Activated gamma-delta T cell treated with anti-CD3 and anti-CD28 coated beads, Interleukin-2, amount 50 U/mL, for 16 hours (primary cell): ENCODE measurements around the gene ASIC4.

Experiments used
- DNase-seq: peaks from one replicate; pipeline ENCODE4 v3.0.0-alpha.2; 2020; ENCODE audit warnings: low read depth

ASIC4 gene

GRCh38 chr2:219497495-219498279 lies 16.6 kb upstream of the ASIC4 start:
- DNase-seq: no peak

GRCh38 chr2:219498280-219499057 lies 15.8 kb upstream of the ASIC4 start, which contains the start of gene GMPPA:
TSS of gene GMPPA (plus strand) at chr2:219498891. CDS start at chr2:219499976, 1,085 bp downstream.
- DNase-seq: peak; percentile 85

GRCh38 chr2:219499058-219499307 lies 15.3 kb upstream of the ASIC4 start:
- DNase-seq: no peak

GRCh38 chr2:219499555-219499954 lies 14.7 kb upstream of the ASIC4 start:
- DNase-seq: no peak

GRCh38 chr2:219500135-219500534 lies 14.1 kb upstream of the ASIC4 start:
- no peak for DNase-seq

- DNase-seq: no peak
These were observed 12.4 kb upstream of the ASIC4 start for GRCh38 chr2:219501849-219502248.

- no peak for DNase-seq
These were observed 11.7 kb upstream of the ASIC4 start for GRCh38 chr2:219502618-219503017.

GRCh38 chr2:219505585-219505984 lies 8.7 kb upstream of the ASIC4 start:
- DNase-seq: no peak

- DNase-seq: no peak
These were observed 8.0 kb upstream of the ASIC4 start for GRCh38 chr2:219506153-219506801.

- DNase-seq: no peak
These were observed 7.3 kb upstream of the ASIC4 start for GRCh38 chr2:219506802-219507526.

- DNase-seq: no peak
These were observed 6.5 kb upstream of the ASIC4 start for GRCh38 chr2:219507581-219508443.

GRCh38 chr2:219508444-219508734 lies 5.9 kb upstream of the ASIC4 start:
- DNase-seq: no peak

- DNase-seq: no peak
These were observed 5.1 kb upstream of the ASIC4 start for GRCh38 chr2:219508971-219509779.

GRCh38 chr2:219509780-219510511 lies 4.3 kb upstream of the ASIC4 start:
- DNase-seq: no peak

GRCh38 chr2:219510512-219511135 lies 3.7 kb upstream of the ASIC4 start:
- DNase-seq: no peak

GRCh38 chr2:219511547-219512325 lies 2.5 kb upstream of the ASIC4 start:
- no peak for DNase-seq

- DNase-seq: no peak
These were observed 1.6 kb upstream of the ASIC4 start for GRCh38 chr2:219512524-219513216.

- DNase-seq: no peak
These were observed 495 bp upstream of the ASIC4 start for GRCh38 chr2:219513787-219514186.
